OCI-LY1 (cell line): ENCODE results near the gene PTPRN2.

Source experiments
- H2AFZ ChIP-seq: fragments of 200-600 bp; sonication (generic), shearing (Covaris generic); 2 replicates; pipeline ENCODE4 v1.6.0; 2014; ENCODE audit warnings: antibody characterized with exemption, mild to moderate bottlenecking, low read length
- H3F3A ChIP-seq: fragments of 200-600 bp; sonication (generic), shearing (Covaris generic); 2 replicates; pipeline ENCODE4 v1.6.0; 2014; ENCODE audit warnings: mild to moderate bottlenecking, antibody characterized with exemption, low read length, moderate library complexity; ENCODE audit not compliant: insufficient read depth
- H3K27ac ChIP-seq: fragments of 200-600 bp; sonication (generic); 2 replicates; pipeline ENCODE4 v1.5.1; 2014; ENCODE audit warnings: low read length, mixed run types, mild to moderate bottlenecking, low read depth; ENCODE audit not compliant: poor library complexity, severe bottlenecking
- H3K27me3 ChIP-seq: fragments of 200-600 bp; sonication (generic); 2 replicates; pipeline ENCODE4 v1.6.0; 2014; ENCODE audit warnings: antibody characterized with exemption, mild to moderate bottlenecking, low read length, moderate library complexity; ENCODE audit not compliant: insufficient read depth
- H3K36me3 ChIP-seq: fragments of 200-600 bp; sonication (generic); 2 replicates; pipeline ENCODE4 v1.6.1; 2014; ENCODE audit warnings: mild to moderate bottlenecking, antibody characterized with exemption, low read length, moderate library complexity, mixed read lengths; ENCODE audit not compliant: insufficient read depth
- H3K4me1 ChIP-seq: fragments of 200-600 bp; sonication (generic); 2 replicates; pipeline ENCODE4 v1.5.1; 2014; ENCODE audit warnings: mild to moderate bottlenecking, low read length, moderate library complexity; ENCODE audit not compliant: insufficient read depth, severe bottlenecking
- H3K4me2 ChIP-seq: fragments of 200-600 bp; sonication (generic), shearing (Covaris generic); 2 replicates; pipeline ENCODE4 v1.6.1; 2014; ENCODE audit warnings: low read length
- H3K4me3 ChIP-seq: fragments of 200-600 bp; sonication (generic); 2 replicates; pipeline ENCODE4 v1.5.1; 2014; ENCODE audit warnings: low read length, low read depth, mild to moderate bottlenecking, mixed read lengths; ENCODE audit not compliant: poor library complexity, severe bottlenecking
- H3K79me2 ChIP-seq: fragments of 200-600 bp; shearing (Covaris generic); 2 replicates; pipeline ENCODE4 v1.6.1; 2016; ENCODE audit warnings: mixed run types, low read length, mixed read lengths; ENCODE audit not compliant: insufficient read depth
- H3K9ac ChIP-seq: fragments of 200-600 bp; sonication (generic), shearing (Covaris generic); 2 replicates; pipeline ENCODE4 v1.6.1; 2014; ENCODE audit warnings: mild to moderate bottlenecking, low read length, mixed read lengths
- H3K9me2 ChIP-seq: fragments of 200-600 bp; sonication (generic), shearing (Covaris generic); 2 replicates; pipeline ENCODE4 v1.6.1; 2014; ENCODE audit warnings: low read depth, mild to moderate bottlenecking, low read length, mixed read lengths
- H3K9me3 ChIP-seq: fragments of 200-600 bp; shearing (Covaris generic); 2 replicates; pipeline ENCODE4 v1.6.1; 2014; ENCODE audit warnings: low read length, mixed read lengths
- H4K20me1 ChIP-seq: fragments of 200-600 bp; sonication (generic), shearing (Covaris generic); 2 replicates; pipeline ENCODE4 v1.6.0; 2016; ENCODE audit warnings: mild to moderate bottlenecking, low read length; ENCODE audit not compliant: insufficient read depth
- CTCF ChIP-seq: fragments of 200-600 bp; sonication (generic), shearing (Covaris generic); IDR thresholded peaks from 2 replicates; pipeline ENCODE4 v1.5.1; 2017; ENCODE audit warnings: mild to moderate bottlenecking, antibody characterized with exemption, low read length, moderate library complexity, mixed read lengths
- EZH2 ChIP-seq: fragments of 200-600 bp; sonication (generic), shearing (Covaris generic); IDR thresholded peaks from 2 replicates; pipeline ENCODE4 v1.8.0; 2017; ENCODE audit warnings: borderline replicate concordance, mixed run types, mild to moderate bottlenecking, antibody characterized with exemption, low read length, moderate library complexity, mixed read lengths

The PTPRN2 gene

GRCh38 chr7:158585721-158586498 is 1.7 kb downstream of the PTPRN2 start:
- TF ChIP-seq EZH2: no peak
- no peak; the same call in 1 of the 2 replicates for TF ChIP-seq CTCF
- H3K9ac ChIP-seq: no peak overlapping the region
- no peak overlapping the region for H2AFZ ChIP-seq
- no peaks in the 10 kb centered on the region for H3K27me3 ChIP-seq
- no peak overlapping the region for H3K27ac ChIP-seq
- H3K9me3 ChIP-seq: no peaks in the 10 kb centered on the region; the same call in 1 of the 2 replicates
- H4K20me1 ChIP-seq: no peaks in the 10 kb centered on the region
- H3K4me1 ChIP-seq: peaks cover 9% of the 10 kb centered on the region
- H3K36me3 ChIP-seq: no peaks in the 10 kb centered on the region
- H3F3A ChIP-seq: no peaks in the 10 kb centered on the region
- H3K4me2 ChIP-seq: no peak overlapping the region
- no peaks in the 10 kb centered on the region for H3K79me2 ChIP-seq
- no peaks in the 10 kb centered on the region for H3K9me2 ChIP-seq
- no peak overlapping the region for H3K4me3 ChIP-seq

GRCh38 chr7:158584407-158584806 is 3.2 kb downstream of the PTPRN2 start:
- peaks cover 9% of the 10 kb centered on the region for H3K4me1 ChIP-seq
- no peaks in the 10 kb centered on the region for H3K79me2 ChIP-seq
- H3K9ac ChIP-seq: no peak overlapping the region
- H3K9me2 ChIP-seq: no peaks in the 10 kb centered on the region
- TF ChIP-seq EZH2: no peak
- no peak for TF ChIP-seq CTCF
- no peak overlapping the region for H3K4me2 ChIP-seq
- H3K36me3 ChIP-seq: no peaks in the 10 kb centered on the region; the same call in 1 of the 2 replicates
- no peaks in the 10 kb centered on the region for H3F3A ChIP-seq
- H2AFZ ChIP-seq: no peak overlapping the region
- no peak overlapping the region for H3K27ac ChIP-seq
- H3K4me3 ChIP-seq: no peak overlapping the region
- H3K27me3 ChIP-seq: no peaks in the 10 kb centered on the region
- peaks cover 11% of the 10 kb centered on the region for H3K9me3 ChIP-seq
- H4K20me1 ChIP-seq: no peaks in the 10 kb centered on the region

GRCh38 chr7:158583810-158584209 is 3.8 kb downstream of the PTPRN2 start:
- Histone ChIP-seq H3F3A (no peaks in the 10 kb centered on the region), H4K20me1 (no peaks in the 10 kb centered on the region), H3K79me2 (no peaks in the 10 kb centered on the region), H3K9me2 (no peaks in the 10 kb centered on the region), H3K27ac (no peak overlapping the region), H3K27me3 (no peaks in the 10 kb centered on the region), H3K9me3 (peaks cover 17% of the 10 kb centered on the region), H3K36me3 (no peaks in the 10 kb centered on the region; the same call in 1 of the 2 replicates), H3K4me1 (peaks cover 9% of the 10 kb centered on the region), H2AFZ (no peak overlapping the region), H3K4me2 (no peak overlapping the region), H3K4me3 (no peak overlapping the region), H3K9ac (no peak overlapping the region)
- no peak for TF ChIP-seq EZH2
- TF ChIP-seq CTCF: no peak
